Heart right ventricle (tissue), 16 donors: Measurements from ENCODE around the gene TIAM1. TPM values are rescaled to one million over a fixed set of nuclear protein-coding genes. Genes with fewer than 3 reads are reported as not detected.

Experiments used
- ATAC-seq, 8 donors: fragments of 200-7000 bp; cut with Tn5 transposase; one replicate each; pipeline ENCODE4 v1.9.1; 2020; ENCODE audit warnings: mild to moderate bottlenecking in 8 of 8, moderate library complexity in 8 of 8, moderate number of reproducible peaks in 1 of 8
- DNase-seq, 2 donors: peaks; one replicate each; pipeline ENCODE4 v3.0.0-alpha.2; 2020
- H3K27ac ChIP-seq, 10 donors: fragments of 200-600 bp; sonication (generic) in 2 of 10; one replicate each; pipeline versions ENCODE4 v1.5.0 to v1.8.0; 2020 to 2022; ENCODE audit warnings: mild to moderate bottlenecking in 3 of 10
- H3K27me3 ChIP-seq, 7 donors: fragments of 200-600 bp; one replicate each; pipeline ENCODE4 v1.8.0; 2021 to 2022; ENCODE audit warnings: mild to moderate bottlenecking in 2 of 7
- H3K36me3 ChIP-seq, 9 donors: fragments of 200-600 bp; sonication (generic) in 1 of 9; one replicate each; pipeline versions ENCODE4 v1.5.0 to v1.8.0; 2020 to 2022; ENCODE audit warnings: mild to moderate bottlenecking in 2 of 9
- H3K4me1 ChIP-seq, 9 donors: fragments of 200-600 bp; sonication (generic) in 1 of 9; one replicate each; pipeline versions ENCODE4 v1.5.0 to v1.8.0; 2020 to 2022; ENCODE audit warnings: mild to moderate bottlenecking in 4 of 9
- H3K4me3 ChIP-seq, 10 donors: fragments of 200-600 bp; sonication (generic) in 2 of 10; one replicate each; pipeline versions ENCODE4 v1.5.0 to v1.8.0; 2020 to 2022; ENCODE audit warnings: mild to moderate bottlenecking in 7 of 10, moderate library complexity in 2 of 10
- H3K9me3 ChIP-seq, 11 donors: fragments of 200-600 bp in 10 of 11; sonication (generic) in 2 of 11; one replicate each; pipeline versions ENCODE4 v1.5.0 to v1.8.0; 2013 to 2022; ENCODE audit warnings: mild to moderate bottlenecking in 2 of 11, control low read depth in 1 of 11, moderate library complexity in 1 of 11
- CTCF ChIP-seq, 9 donors: fragments of 200-600 bp; sonication (generic) in 2 of 9; IDR thresholded peaks; one replicate each; pipeline versions ENCODE4 v1.5.0 to v1.8.0; 2021 to 2022; ENCODE audit warnings: antibody characterized with exemption in 9 of 9, mild to moderate bottlenecking in 5 of 9, moderate library complexity in 1 of 9
- WGBS, 2 donors: extraction: QIAGEN DNeasy Blood & Tissue Kit; methylation state at CpG; one replicate each; pipeline ENCODE4 v1.1.7; 2013; ENCODE audit warnings: inconsistent platforms in 1 of 2; 5-methylcytosine and 5-hydroxymethylcytosine counted together
- intact Hi-C, 10 donors: fragments of 100-400 bp; cut with DNase I; formaldehyde crosslinking; loops; one replicate each; pipeline versions ENCODE4 v1.11.1 to v1.14.2; 2022
- polyA plus RNA-seq, 2 donors: library from polyadenylated mRNA; stranded (reverse); fragments of 200-250 nt; gene quantifications; one replicate each; pipeline ENCODE4 v1.2.3, GENCODE V29; 2013
- total RNA-seq, 10 donors: library from RNA; stranded (reverse); fragmentation: NEBNext Ultra II Directional in 3 of 10; extraction: Animal tissue kit (Norgen Biotek cat#: 25700) in 3 of 10; gene quantifications; one replicate each; pipeline versions ENCODE4 v1.2.1 to v1.2.4, GENCODE V29; 2021 to 2023
- donor health status: Arrhythmogenic right ventricular cardiomyopathy.
- donor health status: ischemic (EF 13 %, LVEDD 7.1; RV severe dilation, severe dysfunction).
- donor health status: healthy with polysubstance abuse.
- donor health status: DM: no; HTN: yes; CAD: no.
- donor health status: DM: no; HTN: no; CAD: no.
- donor health status: ischemic (EF 25% LVEDD 6.9; RV normal size, moderate dysfunction).
- donor health status: ischemic (EF 25% LVEDD 5.7; RV mildly dilated, moderate dysfunction).
- donor health status: healthy.
- donor health status: DM: yes; HTN: yes; CAD: no.
- donor health status: Ischemic cardiomyopathy.
- donor health status: ischemic (EF 35%, LVEDD 5.7; RV mildly dilated, moderate dysfunction).
- donor health status: nonischemic (EF 11% LVEDD 7.7; RV severe dilation, severe dysfunction).
- donor health status: DM: yes; HTN: yes; CAD: no.
- donor health status: PGD.
- donor health status: ischemic (EF 29% LVEDD 5.4; RV normal size, mild dysfunction).
- donor health status: nonischemic (EF 23%, LVEDD 6.1; RV moderate dilation, normal function).

The TIAM1 gene
- total and polyA plus RNA-seq, 12 donors, result 0.97 to 4.5 (median 2.0) TPM

DNA sequence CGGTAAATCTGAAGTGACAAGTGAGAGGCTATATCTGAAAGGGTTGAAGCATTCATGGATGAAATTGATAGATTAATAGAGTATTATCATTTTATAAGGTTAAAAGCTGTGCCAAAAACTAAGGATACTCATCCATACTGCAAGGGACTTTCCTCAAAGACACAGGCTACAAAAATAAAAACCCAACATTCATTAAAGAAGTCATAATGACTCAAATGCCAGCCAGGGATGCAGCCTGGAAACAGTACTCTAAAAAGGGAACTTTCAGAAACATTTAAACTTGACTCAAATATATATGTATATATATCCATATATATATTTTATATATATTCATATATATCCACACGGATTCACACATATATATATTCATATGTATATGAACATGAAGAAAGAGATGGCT lies 1.1 kb upstream of the TIAM1 start:
- TF ChIP-seq CTCF (IDR thresholded peaks at IDR 0.05), result no peak
- no peak overlapping the region for H3K27ac ChIP-seq
- intact Hi-C loops, result loop anchor here in 5 of 10 donors (5.0 to 10.0 kb wide), 5 partner anchors 140 to 240 kb away; no protein-coding TSS in a partner anchor
- no peak overlapping the region for H3K4me3 ChIP-seq
- H3K4me1 ChIP-seq, result peaks cover 0 to 39% (median 0%) of the 10 kb centered on the region in 9 donors
- 84 to 93% methylated on average over 2 of the region's 2 CpGs for WGBS, 2 donors
- no peaks in the 10 kb centered on the region for H3K36me3 ChIP-seq
- no peaks in the 10 kb centered on the region for H3K9me3 ChIP-seq
- DNase-seq, result no peak
- no peak for ATAC-seq
- peaks cover 0 to 55% (median 46%) of the 10 kb centered on the region in 7 donors for H3K27me3 ChIP-seq

DNA sequence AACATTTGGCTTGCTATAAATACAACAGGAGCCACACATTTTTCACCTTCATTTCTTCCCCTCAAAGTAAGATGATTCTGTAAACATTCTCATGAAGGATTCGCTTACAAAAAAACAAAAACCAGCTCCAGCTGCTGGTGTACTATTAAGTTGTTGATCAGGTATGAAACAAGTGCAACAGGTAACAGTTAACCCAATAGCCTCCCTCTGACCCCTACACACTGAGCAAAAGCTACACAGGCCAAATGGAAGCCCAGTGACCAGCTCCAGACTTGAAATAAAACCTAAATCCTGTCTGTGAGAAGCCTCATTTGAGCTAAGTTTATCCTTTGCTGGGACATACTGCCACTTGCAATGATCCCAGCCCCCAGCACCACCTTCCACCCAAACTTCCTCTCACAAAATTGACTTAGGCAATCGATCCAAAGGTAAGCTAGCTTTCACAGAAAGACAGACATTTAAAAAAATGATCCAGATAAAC lies 991 bp downstream of the TIAM1 start:
- 8 to 53% methylated on average over 2 of the region's 2 CpGs for WGBS, 2 donors
- no peak for ATAC-seq
- H3K36me3 ChIP-seq, result no peaks in the 10 kb centered on the region
- H3K4me3 ChIP-seq, result peak overlapping the region in 9 of 10 donors; percentile 28 to 60 (median 55)
- intact Hi-C loops, result loop anchor here in 4 of 10 donors (5.0 to 10.0 kb wide), 5 partner anchors 114 to 242 kb away; no protein-coding TSS in a partner anchor
- peaks cover 0 to 52% (median 0%) of the 10 kb centered on the region in 9 donors for H3K4me1 ChIP-seq
- H3K9me3 ChIP-seq, result no peaks in the 10 kb centered on the region
- peaks cover 0 to 62% (median 46%) of the 10 kb centered on the region in 7 donors for H3K27me3 ChIP-seq
- no peak for DNase-seq
- TF ChIP-seq CTCF (IDR thresholded peaks at IDR 0.05), result no peak
- peak overlapping the region in 1 of 10 donors; percentile 77 for H3K27ac ChIP-seq

DNA sequence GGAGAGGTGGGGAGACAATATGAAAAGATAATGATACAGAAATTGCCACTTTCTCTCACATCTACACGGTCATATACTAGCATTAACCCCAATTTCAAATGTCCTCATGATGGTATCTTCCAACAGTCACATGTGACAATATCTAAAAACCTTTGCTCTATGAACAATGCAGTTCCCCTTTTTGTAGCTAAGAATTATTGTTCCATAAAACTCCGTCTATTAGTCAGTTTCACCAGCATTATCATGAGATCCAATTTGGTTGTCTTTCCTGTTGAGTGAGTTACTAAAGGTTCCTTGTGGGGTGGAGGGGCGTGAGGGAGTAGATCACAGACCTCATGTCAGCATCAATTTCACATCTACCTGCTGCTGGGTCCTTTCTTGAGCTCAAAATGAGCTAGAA lies 1.7 kb downstream of the TIAM1 start:
- peaks cover 0 to 52% (median 0%) of the 10 kb centered on the region in 9 donors for H3K4me1 ChIP-seq
- H3K27me3 ChIP-seq, result peaks cover 0 to 68% (median 46%) of the 10 kb centered on the region in 7 donors
- DNase-seq, result no peak
- H3K27ac ChIP-seq, result peak overlapping the region in 1 of 10 donors; percentile 10
- WGBS, 2 donors, result 70 to 80% methylated on average over 3 of the region's 3 CpGs
- H3K36me3 ChIP-seq, result no peaks in the 10 kb centered on the region
- intact Hi-C loops, result loop anchor here in 4 of 10 donors (5.0 to 10.0 kb wide), 5 partner anchors 115 to 242 kb away; no protein-coding TSS in a partner anchor
- H3K9me3 ChIP-seq, result no peaks in the 10 kb centered on the region
- H3K4me3 ChIP-seq, result no peak overlapping the region
- no peak for ATAC-seq
- no peak for TF ChIP-seq CTCF (IDR thresholded peaks at IDR 0.05)

DNA sequence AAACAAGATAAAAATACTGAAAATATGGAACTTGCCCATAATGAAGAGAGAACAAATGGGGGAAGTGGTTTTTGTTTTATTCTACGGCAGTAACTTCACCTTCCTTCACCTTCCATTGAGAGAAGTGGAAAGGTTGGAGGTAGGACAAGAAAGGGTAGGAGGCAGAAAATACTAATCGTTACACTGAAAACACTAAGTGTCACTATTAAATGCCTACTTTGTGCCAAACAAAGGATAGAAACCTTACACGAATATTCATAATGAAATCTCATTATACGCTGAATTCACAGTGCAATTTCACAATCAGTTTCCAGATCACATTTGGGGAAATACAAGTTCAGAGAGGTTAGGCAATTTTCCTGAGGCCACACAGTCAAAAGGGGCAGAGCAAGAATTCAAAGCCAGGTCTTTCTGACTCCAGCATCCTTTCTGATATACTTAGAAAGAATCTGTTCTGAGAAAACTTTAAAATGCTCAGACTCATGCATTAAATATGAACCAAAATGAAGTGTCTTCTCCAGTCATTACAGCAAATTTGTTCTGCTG lies 3.0 kb downstream of the TIAM1 start:
- WGBS, 2 donors, result 68 to 78% methylated on average over 4 of the region's 4 CpGs
- no peak overlapping the region for H3K4me3 ChIP-seq
- H3K9me3 ChIP-seq, result no peaks in the 10 kb centered on the region
- H3K27me3 ChIP-seq, result peaks cover 0 to 63% (median 41%) of the 10 kb centered on the region in 7 donors
- no peak for ATAC-seq
- no peak for TF ChIP-seq CTCF (IDR thresholded peaks at IDR 0.05)
- no peak overlapping the region for H3K27ac ChIP-seq
- no peak for DNase-seq
- intact Hi-C loops, result loop anchor here in 4 of 10 donors (5.0 to 10.0 kb wide), 5 partner anchors 116 to 244 kb away; no protein-coding TSS in a partner anchor
- H3K36me3 ChIP-seq, result no peaks in the 10 kb centered on the region
- H3K4me1 ChIP-seq, result peaks cover 0 to 52% (median 0%) of the 10 kb centered on the region in 9 donors
